ENCODE data around the gene DPY30. TPM values are rescaled to one million over a fixed set of nuclear protein-coding genes. Genes with fewer than 3 reads are reported as not detected.

Gene DPY30
- total RNA-seq, 1 donor from 2014 or later: 100 TPM

GRCh38 chr2:31983762-31984467 is 55.7 kb downstream of the DPY30 start:
- TF ChIP-seq CTCF (conservative IDR thresholded peaks at IDR 0.05; ENCODE audit: low read depth, low read length): no peak
- H3K4me3 ChIP-seq (ENCODE audit: low read depth, low read length): no peak overlapping the region
- DNase-seq (ENCODE audit: low read depth): no peak

GRCh38 chr2:31980674-31981356 is 58.8 kb downstream of the DPY30 start:
- no peak for DNase-seq (ENCODE audit: low read depth)
- no peak for TF ChIP-seq CTCF (conservative IDR thresholded peaks at IDR 0.05; ENCODE audit: low read depth, low read length)
- H3K4me3 ChIP-seq (ENCODE audit: low read depth, low read length): no peak overlapping the region

GRCh38 chr2:31979956-31980355 is 59.6 kb downstream of the DPY30 start:
- no peak for TF ChIP-seq CTCF (conservative IDR thresholded peaks at IDR 0.05; ENCODE audit: low read depth, low read length)
- no peak for DNase-seq (ENCODE audit: low read depth)
- H3K4me3 ChIP-seq (ENCODE audit: low read depth, low read length): no peak overlapping the region

GRCh38 chr2:31979018-31979417 is 60.6 kb downstream of the DPY30 start:
- no peak for TF ChIP-seq CTCF (conservative IDR thresholded peaks at IDR 0.05; ENCODE audit: low read depth, low read length)
- DNase-seq (ENCODE audit: low read depth): no peak
- H3K4me3 ChIP-seq (ENCODE audit: low read depth, low read length): no peak overlapping the region

GRCh38 chr2:31978436-31978835 is 61.2 kb downstream of the DPY30 start:
- TF ChIP-seq CTCF (conservative IDR thresholded peaks at IDR 0.05; ENCODE audit: low read depth, low read length): no peak
- DNase-seq (ENCODE audit: low read depth): no peak
- H3K4me3 ChIP-seq (ENCODE audit: low read depth, low read length): no peak overlapping the region

Other genes with a start within 250 kb of the DPY30 start
- 26.9 and 66.3 TPM in 2 replicates for gene MEMO1, start 28.8 kb downstream of the DPY30 start, total RNA-seq
- gene SPAST, start 23.8 kb upstream of the DPY30 start, total RNA-seq: 14.7 TPM in 2 replicates
- 15.9 and 18.1 TPM in 2 replicates for gene SLC30A6, start 126.1 kb upstream of the DPY30 start, total RNA-seq
- not detected in 2 replicates for gene NLRC4, start 225.1 kb upstream of the DPY30 start, total RNA-seq
- gene YIPF4, start 238.1 kb upstream of the DPY30 start, total RNA-seq: 17.0 and 20.0 TPM in 2 replicates